OCI-LY7 (cell line): Measurements from ENCODE around the gene DPYSL5. TPM values are rescaled to one million over a fixed set of nuclear protein-coding genes. Genes with fewer than 3 reads are reported as not detected.

ENCODE experiments used
- BruUV-seq: library from RNA; stranded (reverse); fragments of 400-500 nt; replicated peaks from 2 replicates; lab custom pipeline; 2021; lab: Mats Ljungman, UMichigan
- CTCF ChIA-PET: fragments of 300-600 bp; sonication (Branson Sonifier 250); formaldehyde crosslinking; loops from one replicate; lab custom pipeline; 2022; ENCODE audit warnings: antibody characterized with exemption; ENCODE audit not compliant: unreplicated experiment; lab: Charles Lee
- POLR2A ChIA-PET: fragments of 300-600 bp; sonication (Branson Sonifier 250); formaldehyde crosslinking; loops from one replicate; lab custom pipeline; 2022; ENCODE audit warnings: antibody characterized with exemption; lab: Charles Lee
- DNase-seq: peaks from one replicate; pipeline ENCODE4 v3.0.0-alpha.2; 2015; ENCODE audit warnings: low spot score
- H2AFZ ChIP-seq: fragments of 200-600 bp; sonication (generic), shearing (Covaris generic); 2 replicates; pipeline ENCODE4 v1.6.1; 2014; ENCODE audit warnings: mild to moderate bottlenecking, antibody characterized with exemption, low read length, moderate library complexity
- H3K27ac ChIP-seq: fragments of 200-600 bp; sonication (generic); 2 replicates; pipeline ENCODE4 v1.5.1; 2014; ENCODE audit warnings: mixed run types, low read depth, mild to moderate bottlenecking, moderate library complexity, low read length, inconsistent platforms; ENCODE audit not compliant: poor library complexity, severe bottlenecking
- H3K36me3 ChIP-seq: fragments of 200-600 bp; sonication (generic); 2 replicates; pipeline ENCODE4 v1.6.1; 2014; ENCODE audit warnings: mild to moderate bottlenecking, antibody characterized with exemption, low read length, moderate library complexity, mixed read lengths; ENCODE audit not compliant: insufficient read depth
- H3K4me1 ChIP-seq: fragments of 200-600 bp; sonication (generic); 2 replicates; pipeline ENCODE4 v1.5.1; 2014; ENCODE audit warnings: mild to moderate bottlenecking, low read length; ENCODE audit not compliant: insufficient read depth, poor library complexity, severe bottlenecking
- H3K4me2 ChIP-seq: fragments of 200-600 bp; sonication (generic); 2 replicates; pipeline ENCODE4 v1.6.1; 2014; ENCODE audit warnings: mild to moderate bottlenecking, low read length
- H3K4me3 ChIP-seq: fragments of 200-600 bp; sonication (generic); 2 replicates; pipeline ENCODE4 v1.5.1; 2014; ENCODE audit warnings: mild to moderate bottlenecking, low read depth, low read length; ENCODE audit not compliant: poor library complexity, severe bottlenecking
- H3K79me2 ChIP-seq: fragments of 200-600 bp; sonication (generic); 2 replicates; pipeline ENCODE4 v1.6.1; 2016; ENCODE audit warnings: low read depth, mild to moderate bottlenecking, low read length, moderate library complexity, mixed read lengths; ENCODE audit not compliant: insufficient read depth
- H3K9me2 ChIP-seq: fragments of 200-600 bp; sonication (generic); 2 replicates; pipeline ENCODE4 v1.6.1; 2016; ENCODE audit warnings: mild to moderate bottlenecking, low read length, mixed read lengths; ENCODE audit not compliant: insufficient read depth
- H3K9me3 ChIP-seq: fragments of 200-600 bp; sonication (generic); 2 replicates; pipeline ENCODE4 v1.6.1; 2014; ENCODE audit warnings: mild to moderate bottlenecking, mixed run types, low read length, mixed read lengths
- H4K20me1 ChIP-seq: fragments of 200-600 bp; sonication (generic); 2 replicates; pipeline ENCODE4 v1.6.1; 2014; ENCODE audit warnings: mild to moderate bottlenecking, antibody characterized with exemption, low read length, moderate library complexity, mixed read lengths; ENCODE audit not compliant: insufficient read depth
- CTCF ChIP-seq: fragments of 200-600 bp; sonication (generic); conservative IDR thresholded peaks from 2 replicates; pipeline ENCODE4 v1.5.1; 2014; ENCODE audit warnings: mild to moderate bottlenecking, antibody characterized with exemption, low read length, moderate library complexity, mixed read lengths
- EZH2phosphoT487 ChIP-seq: fragments of 200-600 bp; sonication (generic); IDR thresholded peaks from 2 replicates; pipeline ENCODE4 v1.6.1; 2018; ENCODE audit warnings: low read depth, borderline replicate concordance, mild to moderate bottlenecking, mixed run types, antibody characterized with exemption, low read length, moderate library complexity, mixed read lengths
- intact Hi-C: fragments of 100-400 bp; cut with micrococcal nuclease; formaldehyde crosslinking; loops from one replicate; pipeline ENCODE4 v1.10.0; 2022; ENCODE audit not compliant: unreplicated experiment
- total RNA-seq, 2 experiments: library from RNA; depleted of rRNA in 1 of 2; stranded (reverse); fragments of >200 nt in 1 of 2; shearing (Covaris generic) in 1 of 2; gene quantifications; 2 replicates each; pipeline ENCODE4 v1.2.3, GENCODE V29; 2014 to 2022

Gene DPYSL5
- total RNA-seq, 2 experiments from 2014 or later: not detected

GRCh38 chr2:26998323-26998722, 150.4 kb downstream of the DPYSL5 start:
- Histone ChIP-seq H2AFZ (no peak overlapping the region), H3K9me2 (no peaks in the 10 kb centered on the region), H3K79me2 (no peaks in the 10 kb centered on the region), H3K4me3 (no peak overlapping the region), H3K9me3 (no peaks in the 10 kb centered on the region), H3K27ac (no peak overlapping the region), H4K20me1 (no peaks in the 10 kb centered on the region), H3K36me3 (no peaks in the 10 kb centered on the region), H3K4me2 (no peak overlapping the region), H3K4me1 (no peaks in the 10 kb centered on the region)
- CTCF ChIA-PET: no interaction called here
- no TSS peak for BruUV-seq
- POLR2A ChIA-PET: no interaction called here
- no peak for TF ChIP-seq CTCF
- no peak for TF ChIP-seq EZH2phosphoT487
- DNase-seq: no peak
- intact Hi-C loops: no loop called here

Other genes with a start within 250 kb of the DPYSL5 start
- gene CIB4, start 206.8 kb upstream of the DPYSL5 start, total RNA-seq (2014; rRNA removed; shearing (Covaris generic)): not detected in 2 replicates
- not detected in 2 replicates for gene CIB4, start 206.8 kb upstream of the DPYSL5 start, total RNA-seq (2022)
- gene KCNK3, start 155.4 kb upstream of the DPYSL5 start, total RNA-seq (2014; rRNA removed; shearing (Covaris generic)): not detected in 2 replicates
- not detected in 2 replicates for gene KCNK3, start 155.4 kb upstream of the DPYSL5 start, total RNA-seq (2022)
- 10.4 and 10.6 TPM in 2 replicates for gene SLC35F6, start 83.8 kb upstream of the DPYSL5 start, total RNA-seq (2014; rRNA removed; shearing (Covaris generic))
- 12.9 and 15.0 TPM in 2 replicates for gene SLC35F6, start 83.8 kb upstream of the DPYSL5 start, total RNA-seq (2022)
- gene CENPA, start 62.1 kb upstream of the DPYSL5 start, total RNA-seq (2014; rRNA removed; shearing (Covaris generic)): 27.8 and 48.2 TPM in 2 replicates
- gene CENPA, start 62.1 kb upstream of the DPYSL5 start, total RNA-seq (2022): 63.6 and 67.9 TPM in 2 replicates
- gene MAPRE3, start 122.5 kb downstream of the DPYSL5 start, total RNA-seq (2014; rRNA removed; shearing (Covaris generic)): not detected in 2 replicates
- gene MAPRE3, start 122.5 kb downstream of the DPYSL5 start, total RNA-seq (2022): not detected in 2 replicates
- gene TMEM214, start 184.8 kb downstream of the DPYSL5 start, total RNA-seq (2014; rRNA removed; shearing (Covaris generic)): 32.0 and 32.6 TPM in 2 replicates
- 78.6 and 79.3 TPM in 2 replicates for gene TMEM214, start 184.8 kb downstream of the DPYSL5 start, total RNA-seq (2022)
- 34.3 and 37.4 TPM in 2 replicates for gene AGBL5, start 203.5 kb downstream of the DPYSL5 start, total RNA-seq (2014; rRNA removed; shearing (Covaris generic))
- gene AGBL5, start 203.5 kb downstream of the DPYSL5 start, total RNA-seq (2022): 42.0 and 51.8 TPM in 2 replicates
- 147 and 214 TPM in 2 replicates for gene OST4, start 223.5 kb downstream of the DPYSL5 start, total RNA-seq (2014; rRNA removed; shearing (Covaris generic))
- gene OST4, start 223.5 kb downstream of the DPYSL5 start, total RNA-seq (2022): 253 and 267 TPM in 2 replicates
- 2.7 and 3.2 TPM in 2 replicates for gene EMILIN1, start 230.5 kb downstream of the DPYSL5 start, total RNA-seq (2014; rRNA removed; shearing (Covaris generic))
- 1.6 and 2.2 TPM in 2 replicates for gene EMILIN1, start 230.5 kb downstream of the DPYSL5 start, total RNA-seq (2022)
- 9.7 and 14.0 TPM in 2 replicates for gene KHK, start 238.6 kb downstream of the DPYSL5 start, total RNA-seq (2014; rRNA removed; shearing (Covaris generic))
- gene KHK, start 238.6 kb downstream of the DPYSL5 start, total RNA-seq (2022): 17.9 and 19.7 TPM in 2 replicates